GM23338 (cell line): Measurements from ENCODE around the gene APOD. TPM values are rescaled to one million over a fixed set of nuclear protein-coding genes. Genes with fewer than 3 reads are reported as not detected.

Experiments
- ATAC-seq: fragments of 200-7000 bp; cut with Tn5 transposase; 3 replicates; pipeline ENCODE4 v1.9.1; 2020
- DNase-seq: peaks from one replicate; pipeline ENCODE4 v3.0.0-alpha.2; 2015; ENCODE audit warnings: low spot score
- H2AFZ ChIP-seq: fragments of 200-600 bp; sonication (generic); 2 replicates; pipeline ENCODE4 v1.8.0; 2016; ENCODE audit warnings: antibody characterized with exemption, mild to moderate bottlenecking, moderate library complexity
- H3F3A ChIP-seq: fragments of 200-600 bp; sonication (generic); replicated peaks from 2 replicates; pipeline ENCODE4 v1.8.0; 2017; ENCODE audit warnings: antibody characterized with exemption, mixed run types, low read depth
- H3K27ac ChIP-seq: fragments of 200-600 bp; sonication (generic); 2 replicates; pipeline ENCODE4 v1.6.1; 2016; ENCODE audit warnings: low read depth
- H3K27me3 ChIP-seq: fragments of 200-600 bp; sonication (generic); 2 replicates; pipeline ENCODE4 v1.8.0; 2016; ENCODE audit warnings: mild to moderate bottlenecking, mixed run types, moderate library complexity; ENCODE audit not compliant: insufficient read depth
- H3K36me3 ChIP-seq: fragments of 200-600 bp; sonication (generic); 2 replicates; pipeline ENCODE4 v1.8.0; 2016; ENCODE audit warnings: mild to moderate bottlenecking; ENCODE audit not compliant: insufficient read depth
- H3K4me1 ChIP-seq: fragments of 200-600 bp; sonication (generic); 2 replicates; pipeline ENCODE4 v1.8.0; 2016; ENCODE audit warnings: mild to moderate bottlenecking, moderate library complexity; ENCODE audit not compliant: insufficient read depth
- H3K4me2 ChIP-seq: fragments of 200-600 bp; sonication (generic); 2 replicates; pipeline ENCODE4 v1.7.1; 2017; ENCODE audit warnings: mixed run types
- H3K4me3 ChIP-seq: fragments of 200-600 bp; sonication (generic); 2 replicates; pipeline ENCODE4 v1.6.1; 2016; ENCODE audit warnings: mixed run types
- H3K79me2 ChIP-seq: fragments of 200-600 bp; sonication (generic); replicated peaks from 2 replicates; pipeline ENCODE4 v1.8.0; 2017; ENCODE audit warnings: mild to moderate bottlenecking; ENCODE audit not compliant: insufficient read depth
- H3K9me2 ChIP-seq: fragments of 200-600 bp; sonication (generic); 2 replicates; pipeline ENCODE4 v1.8.0; 2017; ENCODE audit not compliant: insufficient read depth
- H4K20me1 ChIP-seq: fragments of 200-600 bp; sonication (generic); replicated peaks from 2 replicates; pipeline ENCODE4 v1.8.0; 2017; ENCODE audit warnings: mild to moderate bottlenecking; ENCODE audit not compliant: insufficient read depth
- H3K27ac Mint-ChIP-seq: 2 replicates; pipeline ENCODE4 v1.8.0; 2020; ENCODE audit warnings: inconsistent platforms, mild to moderate bottlenecking, moderate library complexity, mixed read lengths
- H3K27me3 Mint-ChIP-seq: 3 replicates; pipeline ENCODE4 v1.8.0; 2022; ENCODE audit warnings: low read depth, mild to moderate bottlenecking, moderate library complexity, mixed read lengths, inconsistent platforms; ENCODE audit not compliant: insufficient read depth, poor library complexity
- H3K36me3 Mint-ChIP-seq: 3 replicates; pipeline ENCODE4 v1.8.0; 2021; ENCODE audit warnings: low read depth, mild to moderate bottlenecking, inconsistent platforms, moderate library complexity, mixed read lengths
- H3K4me1 Mint-ChIP-seq: 3 replicates; pipeline ENCODE4 v1.8.0; 2020; ENCODE audit warnings: mild to moderate bottlenecking, inconsistent platforms, mixed read lengths
- H3K4me3 Mint-ChIP-seq: 3 replicates; pipeline ENCODE4 v1.8.0; 2021; ENCODE audit warnings: moderate library complexity, mild to moderate bottlenecking, inconsistent platforms, mixed read lengths
- H3K9me3 Mint-ChIP-seq: 3 replicates; pipeline ENCODE4 v1.8.0; 2020; ENCODE audit warnings: moderate library complexity, mild to moderate bottlenecking, inconsistent platforms, mixed read lengths
- CREB1 ChIP-seq: fragments of 250-450 bp; sonication (Bioruptor Pico); IDR thresholded peaks from 2 replicates; pipeline ENCODE4 v1.5.0; 2020; ENCODE audit warnings: low read depth, mild to moderate bottlenecking, moderate library complexity
- CTCF ChIP-seq, 2 experiments: fragments of 200-600 bp in 1 of 2; sonication (generic) in 1 of 2; conservative IDR thresholded peaks; 2 replicates each; pipeline versions ENCODE4 v1.5.1 to v1.6.1; 2016 to 2017; ENCODE audit warnings: antibody characterized with exemption in 2 of 2, low read depth in 2 of 2, mild to moderate bottlenecking in 2 of 2, moderate library complexity in 1 of 2
- ETS1 ChIP-seq: IDR thresholded peaks from 2 replicates; pipeline ENCODE4 v1.6.1; 2016; ENCODE audit warnings: antibody characterized with exemption
- EZH2 ChIP-seq: fragments of 200-600 bp; sonication (generic); IDR thresholded peaks from one replicate; pipeline ENCODE4 v1.8.0; 2017; ENCODE audit warnings: antibody characterized with exemption, mild to moderate bottlenecking, low read depth; ENCODE audit not compliant: unreplicated experiment
- EZH2phosphoT487 ChIP-seq: fragments of 200-600 bp; sonication (generic); IDR thresholded peaks from one replicate; pipeline ENCODE4 v1.8.1; 2018; ENCODE audit warnings: antibody characterized with exemption; ENCODE audit not compliant: unreplicated experiment
- JUNB ChIP-seq: IDR thresholded peaks from one replicate; pipeline ENCODE4 v1.6.1; 2016; ENCODE audit warnings: antibody characterized with exemption; ENCODE audit not compliant: unreplicated experiment
- NANOG ChIP-seq: IDR thresholded peaks from 2 replicates; pipeline ENCODE4 v1.6.1; 2016; ENCODE audit warnings: antibody characterized with exemption, borderline replicate concordance
- POLR2AphosphoS5 ChIP-seq: IDR thresholded peaks from 2 replicates; pipeline ENCODE4 v1.6.1; 2016; ENCODE audit warnings: antibody characterized with exemption, low read depth
- STAT1 ChIP-seq: IDR thresholded peaks from one replicate; pipeline ENCODE4 v1.6.1; 2016; ENCODE audit warnings: antibody characterized with exemption; ENCODE audit not compliant: unreplicated experiment
- ZNF114 ChIP-seq: fragments of 250-450 bp; sonication (Bioruptor Pico); IDR thresholded peaks from 2 replicates; pipeline ENCODE4 v1.5.0; 2020; ENCODE audit warnings: mild to moderate bottlenecking, moderate library complexity
- ZNF331 ChIP-seq: fragments of 250-450 bp; sonication (Bioruptor Pico); IDR thresholded peaks from 2 replicates; pipeline ENCODE4 v1.5.0; 2020; ENCODE audit warnings: low read depth, mild to moderate bottlenecking, moderate library complexity
- ZNF462 ChIP-seq: fragments of 250-450 bp; sonication (Bioruptor Pico); IDR thresholded peaks from 2 replicates; pipeline ENCODE4 v1.5.0; 2020; ENCODE audit warnings: mild to moderate bottlenecking, moderate library complexity
- polyA plus RNA-seq: library from polyadenylated mRNA; unstranded; fragments of >200 nt; fragmentation: Nextera tagmentation; extraction: Ambion mirVana; gene quantifications from 2 replicates; pipeline ENCODE4 v1.2.1, GENCODE V29; 2016
- total RNA-seq: library from RNA; depleted of rRNA; stranded (reverse); fragments of >200 nt; shearing (Covaris generic); gene quantifications from 2 replicates; pipeline ENCODE4 v1.2.3, GENCODE V29; 2014

APOD gene
- total and polyA plus RNA-seq, 2 experiments from 2014 or later = not detected

GRCh38 chr3:195587406-195587805, 3.7 kb upstream of the APOD start (continued):
- TF ChIP-seq CTCF (conservative IDR thresholded peaks at IDR 0.05; ENCODE audit: low read depth in 2 of 2) (no peak), JUNB (no peak), STAT1 (no peak), ZNF114 (CRISPR knock-in tag) (no peak), CREB1 (CRISPR knock-in tag) (no peak)

GRCh38 chr3:195584543-195584870, 767 bp upstream of the APOD start:
- H2AFZ ChIP-seq = no peak overlapping the region; the same call in 1 of the 2 replicates
- no peaks in the 10 kb centered on the region for H3K4me1 ChIP-seq
- H4K20me1 ChIP-seq = no peaks in the 10 kb centered on the region
- H3K4me2 ChIP-seq = no peak overlapping the region
- H3K4me3 Mint-ChIP-seq = no peak overlapping the region
- H3K9me2 ChIP-seq = no peaks in the 10 kb centered on the region
- no peak for ATAC-seq
- H3K27ac Mint-ChIP-seq = no peak overlapping the region
- no peaks in the 10 kb centered on the region for H3K79me2 ChIP-seq
- no peak for TF ChIP-seq EZH2phosphoT487
- no peak for TF ChIP-seq ZNF331 (CRISPR knock-in tag)
- no peak for TF ChIP-seq EZH2
- TF ChIP-seq STAT1 = no peak
- TF ChIP-seq JUNB = no peak
- TF ChIP-seq ZNF462 (CRISPR knock-in tag) = no peak
- no peak for TF ChIP-seq ETS1
- TF ChIP-seq ZNF114 (CRISPR knock-in tag) = no peak
- no peak for TF ChIP-seq CTCF (conservative IDR thresholded peaks at IDR 0.05; ENCODE audit: low read depth in 2 of 2)
- TF ChIP-seq POLR2AphosphoS5 = no peak
- TF ChIP-seq NANOG = no peak
- no peaks in the 10 kb centered on the region for H3K36me3 ChIP-seq
- H3K4me3 ChIP-seq = no peak overlapping the region
- no peak for DNase-seq
- no peaks in the 10 kb centered on the region for H3F3A ChIP-seq
- H3K36me3 Mint-ChIP-seq = no peaks in the 10 kb centered on the region
- peaks cover 3% of the 10 kb centered on the region; the same call in 2 of the 3 replicates for H3K4me1 Mint-ChIP-seq
- H3K27me3 ChIP-seq = no peaks in the 10 kb centered on the region
- H3K27ac ChIP-seq = no peak overlapping the region
- no peaks in the 10 kb centered on the region for H3K9me3 Mint-ChIP-seq
- peaks cover 8% of the 10 kb centered on the region for H3K27me3 Mint-ChIP-seq
